GM18858 (cell line): ENCODE measurements around the gene WFS1.

Experiments used
- ATAC-seq: cut with Tn5 transposase; IDR thresholded peaks from one replicate; pipeline ENCODE4 v1.9.1; 2021; ENCODE audit not compliant: unreplicated experiment

WFS1 gene

GRCh38 chr4:6235901-6236640 is 33.6 kb upstream of the WFS1 start:
- ATAC-seq: no peak

- no peak for ATAC-seq
Measured at GRCh38 chr4:6236816-6237390, 32.7 kb upstream of the WFS1 start.

DNA sequence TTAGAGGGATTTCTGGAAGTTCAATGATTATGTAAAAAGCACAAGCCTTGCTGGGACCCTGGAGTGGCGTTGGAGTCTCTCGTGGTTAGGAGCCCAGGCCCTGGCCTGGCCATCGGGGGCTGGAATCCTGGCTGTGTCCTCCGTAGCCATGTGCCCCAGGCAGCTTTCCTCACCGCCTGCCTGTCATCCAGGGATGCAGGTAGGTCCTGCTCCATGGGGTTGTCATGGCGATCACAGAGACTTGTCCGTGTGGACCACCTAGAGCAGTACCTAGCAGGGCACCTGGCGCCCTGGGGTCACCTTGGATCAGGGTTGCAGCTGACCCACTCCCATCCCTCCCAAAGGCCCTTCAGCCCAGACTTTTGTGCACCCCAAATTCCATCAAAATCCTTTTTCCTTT is 30.2 kb upstream of the WFS1 start:
- no peak for ATAC-seq

DNA sequence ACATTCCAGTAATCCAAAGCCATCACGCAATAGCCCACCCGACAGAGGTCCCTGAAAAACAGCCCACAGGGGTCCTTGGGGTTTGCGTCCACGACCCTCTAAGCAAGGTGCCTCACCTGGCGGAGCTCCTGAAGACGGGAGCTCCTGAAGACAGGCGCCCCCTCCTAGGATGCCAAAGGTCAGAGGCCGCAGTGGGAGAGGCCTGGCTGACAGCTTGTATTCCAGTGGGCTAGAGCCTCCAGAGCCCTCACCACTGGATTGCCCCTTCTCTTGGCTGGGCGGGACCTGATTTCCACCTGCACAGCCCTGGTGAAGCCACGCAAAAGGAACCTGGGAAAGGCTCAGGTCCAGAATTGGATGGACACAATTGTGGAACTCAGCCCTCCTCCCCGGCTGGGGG is 29.7 kb upstream of the WFS1 start:
- ATAC-seq: no peak

DNA sequence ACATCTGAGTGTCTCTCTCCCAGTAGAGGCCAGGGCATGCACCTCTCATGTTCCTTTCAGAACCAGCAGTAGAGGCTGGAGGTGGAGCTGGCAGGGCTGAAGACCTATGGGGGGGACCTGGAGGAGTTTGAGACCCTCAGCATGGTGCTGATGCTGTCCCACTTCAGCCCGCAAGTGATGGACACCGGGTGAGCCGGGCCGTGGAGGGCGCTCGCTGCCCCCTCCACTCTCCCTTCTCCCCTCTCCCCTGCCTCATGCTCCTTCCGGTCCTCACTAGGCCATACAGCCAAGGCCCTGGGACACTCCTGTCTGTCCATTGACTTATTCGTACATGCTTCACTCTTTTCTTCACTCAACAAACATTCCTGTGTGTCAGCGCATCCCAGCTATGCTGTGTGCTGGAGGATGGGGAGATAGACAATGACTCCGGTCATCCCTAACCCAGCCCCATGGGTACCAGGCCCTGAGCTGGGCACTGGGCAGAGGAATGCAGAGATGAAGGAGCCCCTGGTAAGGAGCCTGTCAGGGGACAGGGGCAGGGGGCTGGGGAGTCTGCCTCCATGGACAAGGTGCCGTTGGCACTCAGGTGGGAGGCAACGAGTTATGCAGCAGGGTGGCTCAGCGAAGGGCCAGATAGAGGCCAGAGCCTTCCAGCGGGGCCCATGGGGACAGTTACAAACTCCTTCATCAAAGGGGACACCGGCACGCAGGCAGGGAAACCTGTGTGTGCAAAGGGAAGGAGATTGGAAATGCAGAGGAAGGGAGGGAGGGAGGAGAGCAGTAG is 28.4 kb upstream of the WFS1 start:
- no peak for ATAC-seq

DNA sequence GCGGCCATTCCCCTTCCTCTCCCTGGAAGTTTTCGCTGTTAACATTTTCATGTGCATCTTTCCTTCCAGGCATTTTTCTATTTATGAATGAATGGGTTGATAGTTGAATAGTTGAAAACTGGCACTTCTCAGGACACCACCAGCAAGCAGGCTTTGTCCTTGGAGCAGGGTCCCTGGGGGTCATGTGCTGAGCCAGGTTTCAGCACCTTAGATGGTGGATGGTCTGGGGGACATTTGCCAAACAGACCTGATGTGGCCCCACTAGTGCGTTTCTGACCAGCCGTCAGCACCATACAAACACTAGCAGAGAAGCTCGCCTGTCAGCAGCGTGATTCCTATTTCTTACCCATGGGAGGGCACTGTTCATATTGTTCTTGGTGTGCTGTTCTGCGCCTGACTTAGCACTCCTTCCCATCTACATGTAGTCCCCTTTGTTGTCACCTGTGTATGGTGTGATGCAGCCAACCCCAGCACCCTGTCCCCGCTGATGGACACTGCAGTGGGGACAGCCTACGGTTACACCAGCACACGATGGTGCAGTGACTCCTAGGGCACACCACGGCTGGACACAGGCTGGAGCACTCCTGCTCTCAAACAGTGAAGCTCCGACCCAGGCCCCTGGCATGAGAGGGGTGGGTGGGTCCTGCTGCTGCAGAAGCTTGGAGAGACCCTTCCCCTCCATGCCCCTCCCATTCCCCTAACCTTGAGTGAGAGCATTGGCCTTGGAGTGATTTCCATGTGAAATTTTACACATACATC is 27.2 kb upstream of the WFS1 start:
- no peak for ATAC-seq

DNA sequence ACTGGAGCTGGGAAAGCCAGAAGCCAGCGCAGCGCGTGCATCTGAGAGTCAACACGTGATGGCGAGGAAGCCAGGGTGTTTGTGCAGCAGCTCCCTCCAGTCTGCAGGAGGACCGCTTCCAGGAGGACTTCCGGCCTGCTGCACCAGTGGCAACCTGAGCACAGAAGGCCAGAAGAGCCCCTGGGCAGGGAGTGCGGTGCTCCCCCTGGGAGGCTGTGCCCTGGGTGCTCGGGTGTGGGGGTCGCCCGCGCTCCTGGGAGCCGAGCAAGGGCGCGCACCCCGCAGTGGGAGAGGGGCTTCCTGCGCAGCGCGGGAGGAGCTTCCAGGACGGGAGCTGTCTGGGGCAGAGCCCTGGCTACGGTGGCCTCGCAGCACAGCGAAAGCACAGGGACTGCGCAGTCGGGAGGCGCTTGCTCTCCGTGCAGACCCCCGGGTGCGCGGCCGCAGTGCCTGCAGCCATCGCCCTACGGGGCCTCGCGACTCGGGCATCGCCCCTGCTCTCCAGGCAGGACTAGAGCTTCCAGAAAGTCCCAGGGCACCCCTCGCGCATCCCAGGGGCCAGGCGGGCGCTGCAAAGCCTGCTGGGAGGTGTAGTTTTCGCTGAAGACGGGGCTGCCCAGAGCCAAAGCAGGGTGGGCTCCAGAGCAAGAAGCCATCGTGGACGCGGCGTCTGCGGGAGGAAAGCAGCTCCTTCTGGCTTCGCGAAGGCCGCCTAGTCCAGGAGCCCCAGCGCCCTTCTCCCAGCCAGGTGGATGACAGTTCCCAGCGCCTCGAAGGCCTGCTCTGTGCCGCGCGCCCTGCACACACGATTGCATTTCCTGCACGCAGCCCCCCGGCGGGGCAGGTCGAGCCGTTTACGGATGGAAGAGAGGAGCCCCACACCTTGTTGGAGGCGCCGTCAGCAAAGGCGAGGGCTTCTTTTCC is 24.1 kb upstream of the WFS1 start:
- no peak for ATAC-seq

- no peak for ATAC-seq
Measured at GRCh38 chr4:6246170-6246634, 23.4 kb upstream of the WFS1 start.

GRCh38 chr4:6248394-6248793 is 21.3 kb upstream of the WFS1 start:
- no peak for ATAC-seq

GRCh38 chr4:6250235-6250983 is 19.2 kb upstream of the WFS1 start:
- no peak for ATAC-seq

DNA sequence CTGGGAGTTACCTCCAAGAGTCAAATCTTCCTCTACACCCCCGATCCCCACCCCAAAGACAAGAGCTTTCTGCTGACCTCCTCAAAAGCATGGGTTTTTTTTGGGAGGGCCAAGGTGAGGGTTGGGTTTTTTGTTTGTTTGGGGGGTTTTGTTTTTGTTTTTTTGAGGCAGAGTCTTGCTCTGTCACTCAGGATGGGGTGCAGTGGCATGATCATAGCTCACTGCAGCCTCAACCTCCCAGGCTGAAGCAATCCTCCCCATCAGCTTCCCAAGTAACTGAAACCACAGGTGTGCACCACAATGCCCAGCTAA is 18.7 kb upstream of the WFS1 start:
- no peak for ATAC-seq

DNA sequence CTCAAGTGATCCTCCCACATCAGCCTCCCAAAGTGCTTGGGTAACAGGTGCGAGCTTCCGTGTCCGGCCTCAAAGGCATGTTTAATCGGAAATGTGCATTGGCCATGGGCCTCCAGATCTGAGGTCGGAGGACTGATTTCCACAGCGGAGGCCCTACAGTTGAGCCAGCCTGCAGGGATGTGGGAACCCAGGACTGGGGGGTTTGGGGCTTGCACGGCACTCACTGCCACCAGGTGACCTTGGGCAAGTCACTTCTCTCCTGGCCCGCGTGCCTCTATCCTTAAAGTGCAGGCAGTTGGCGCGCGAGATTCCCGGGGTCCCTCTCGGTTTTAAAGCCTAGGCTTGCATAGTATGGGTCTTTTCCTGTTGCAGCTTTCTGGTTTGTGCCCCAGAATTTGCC is 18.3 kb upstream of the WFS1 start:
- no peak for ATAC-seq

- ATAC-seq: no peak
Measured at GRCh38 chr4:6252051-6252450, 17.6 kb upstream of the WFS1 start.

DNA sequence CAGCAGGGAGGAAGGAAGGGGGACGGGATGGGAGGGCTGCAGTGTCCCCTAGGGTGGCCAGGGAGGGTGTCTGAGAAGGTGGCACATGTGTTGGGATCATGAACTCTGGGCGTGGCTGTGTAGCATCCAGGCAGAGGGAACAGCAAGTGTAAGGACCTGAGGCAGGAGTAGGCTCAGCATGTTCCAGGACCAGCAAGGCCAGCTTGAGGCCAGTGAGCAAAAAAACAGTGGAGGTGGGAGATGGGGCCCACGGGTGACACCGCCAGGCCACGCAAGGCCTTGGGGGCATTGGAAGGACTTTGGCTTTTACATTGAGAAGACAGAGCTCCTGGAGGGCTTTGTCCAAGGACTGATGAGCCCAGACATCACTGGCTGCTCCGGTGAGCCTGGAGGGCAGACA is 16.5 kb upstream of the WFS1 start:
- no peak for ATAC-seq

DNA sequence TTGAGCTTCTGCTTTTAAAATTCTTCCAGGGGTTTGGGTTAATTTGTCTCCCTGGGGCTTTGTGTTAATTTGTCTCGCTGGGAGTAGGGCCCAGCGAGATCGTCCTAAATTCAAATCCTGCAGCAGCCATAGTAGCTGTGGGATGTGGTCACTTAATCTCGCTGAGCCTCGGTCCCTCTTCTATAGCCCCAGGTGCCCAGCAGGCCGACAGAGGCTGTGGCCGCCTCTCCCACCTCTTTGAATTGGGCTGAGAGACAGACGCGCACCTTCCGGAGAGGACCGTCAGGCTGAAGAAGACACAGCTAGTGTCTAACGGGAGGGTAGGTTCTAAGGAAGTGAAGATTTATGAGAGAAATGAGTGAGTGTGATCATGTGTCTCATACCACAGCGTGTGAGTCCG is 15.7 kb upstream of the WFS1 start:
- no peak for ATAC-seq

GRCh38 chr4:6256141-6256540 is 13.5 kb upstream of the WFS1 start:
- ATAC-seq: no peak

GRCh38 chr4:6257247-6258025 is 12.2 kb upstream of the WFS1 start:
- ATAC-seq: no peak

DNA sequence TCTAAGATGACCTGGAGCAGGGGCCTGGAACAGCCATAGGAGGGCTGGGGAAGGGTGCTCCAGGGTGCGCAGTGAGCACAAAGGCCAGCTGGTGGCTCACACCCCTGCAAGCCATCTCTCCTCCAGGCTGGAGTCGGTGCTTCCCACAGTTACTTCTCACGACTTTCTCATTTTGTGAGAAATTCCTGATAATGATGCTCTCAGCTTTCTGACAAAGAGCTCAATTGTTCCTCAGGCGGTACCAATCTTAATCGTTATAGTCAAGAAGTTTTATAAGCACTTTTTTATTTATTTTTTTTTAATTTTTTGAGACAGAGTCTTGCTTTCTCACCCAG is 11.7 kb upstream of the WFS1 start:
- no peak for ATAC-seq

DNA sequence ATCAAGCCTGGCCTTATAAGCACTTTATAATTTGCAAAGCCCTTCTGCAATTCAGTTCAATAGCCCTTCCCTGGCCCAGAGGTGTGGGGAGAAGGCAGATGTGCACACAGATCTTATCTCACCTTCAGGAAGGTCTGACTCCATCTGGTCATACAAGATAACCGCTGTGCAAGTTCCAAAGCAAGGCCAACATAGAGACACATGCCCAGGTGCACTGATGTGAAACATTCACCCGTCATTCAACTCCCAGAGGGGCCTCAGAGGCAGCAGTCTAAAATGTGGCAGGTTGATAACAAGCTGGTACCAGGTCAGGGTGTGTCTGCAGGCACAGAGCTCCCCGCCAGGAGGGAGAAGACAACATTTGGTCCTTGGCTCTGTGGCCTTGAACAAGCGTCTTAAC is 10.9 kb upstream of the WFS1 start:
- no peak for ATAC-seq
